Neural progenitor cell (in vitro differentiated cells): Measurements from ENCODE around the gene FAM193A.

Experiments used
- EZH2 ChIP-seq: fragments of 200-600 bp; sonication (generic); IDR thresholded peaks from 2 replicates; pipeline ENCODE4 v1.6.1; 2017; ENCODE audit warnings: antibody characterized with exemption, mild to moderate bottlenecking, moderate library complexity
- EZH2phosphoT487 ChIP-seq: fragments of 200-600 bp; sonication (generic); IDR thresholded peaks from 2 replicates; pipeline ENCODE4 v1.6.1; 2017; ENCODE audit warnings: antibody characterized with exemption
- TF ChIP-seq, protein P1 (sequence below): fragments of 200-600 bp; sonication (generic); IDR thresholded peaks from 2 replicates; pipeline ENCODE4 v1.5.1; 2017; ENCODE audit warnings: antibody characterized with exemption, mild to moderate bottlenecking

DNA sequence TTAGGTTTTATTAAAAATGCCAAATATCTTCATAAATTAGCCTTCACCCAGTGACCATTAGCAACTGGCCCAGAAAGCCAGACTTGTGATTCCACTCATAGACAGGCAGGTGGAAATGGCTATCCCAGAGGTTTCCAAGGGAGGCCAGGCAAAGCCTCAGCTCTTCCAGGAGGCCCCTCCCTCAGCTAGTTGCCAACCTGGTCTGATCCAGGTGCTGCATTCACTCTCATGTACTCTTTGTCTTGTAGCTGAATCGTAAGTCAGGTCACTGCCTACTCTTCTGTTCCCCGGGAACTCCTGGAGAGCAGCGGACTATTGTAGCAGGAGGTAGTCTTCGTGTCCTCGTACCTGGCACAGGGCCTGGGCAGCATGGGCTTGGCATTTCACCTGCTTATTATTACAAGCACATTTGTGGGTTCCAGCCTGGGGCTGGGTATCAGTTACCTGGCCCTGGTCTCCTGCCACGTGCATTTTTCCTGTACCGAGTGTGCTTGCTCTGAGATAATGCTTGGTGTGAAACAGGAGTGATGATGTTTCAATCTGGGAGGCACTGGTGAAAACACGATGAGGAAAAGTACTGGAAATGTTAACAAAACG, 101.6 kb downstream of the FAM193A start:
- TF ChIP-seq, protein P1, sequence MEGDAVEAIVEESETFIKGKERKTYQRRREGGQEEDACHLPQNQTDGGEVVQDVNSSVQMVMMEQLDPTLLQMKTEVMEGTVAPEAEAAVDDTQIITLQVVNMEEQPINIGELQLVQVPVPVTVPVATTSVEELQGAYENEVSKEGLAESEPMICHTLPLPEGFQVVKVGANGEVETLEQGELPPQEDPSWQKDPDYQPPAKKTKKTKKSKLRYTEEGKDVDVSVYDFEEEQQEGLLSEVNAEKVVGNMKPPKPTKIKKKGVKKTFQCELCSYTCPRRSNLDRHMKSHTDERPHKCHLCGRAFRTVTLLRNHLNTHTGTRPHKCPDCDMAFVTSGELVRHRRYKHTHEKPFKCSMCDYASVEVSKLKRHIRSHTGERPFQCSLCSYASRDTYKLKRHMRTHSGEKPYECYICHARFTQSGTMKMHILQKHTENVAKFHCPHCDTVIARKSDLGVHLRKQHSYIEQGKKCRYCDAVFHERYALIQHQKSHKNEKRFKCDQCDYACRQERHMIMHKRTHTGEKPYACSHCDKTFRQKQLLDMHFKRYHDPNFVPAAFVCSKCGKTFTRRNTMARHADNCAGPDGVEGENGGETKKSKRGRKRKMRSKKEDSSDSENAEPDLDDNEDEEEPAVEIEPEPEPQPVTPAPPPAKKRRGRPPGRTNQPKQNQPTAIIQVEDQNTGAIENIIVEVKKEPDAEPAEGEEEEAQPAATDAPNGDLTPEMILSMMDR, result no peak
- TF ChIP-seq EZH2phosphoT487, result no peak
- TF ChIP-seq EZH2, result no peak
